HCEC 1CT (cell line): ENCODE data around the gene NUDT22.
"Not testable (repeated sequence)": the region's sequence is repeated elsewhere in the genome, so short reads cannot be mapped to it uniquely, and the experiment has no call there.

Experiments
- DNase-seq: peaks from one replicate; pipeline ENCODE4 v3.0.0-alpha.2; 2017

The NUDT22 gene

GRCh38 chr11:64245401-64245796, 19.3 kb downstream of the NUDT22 start:
- DNase-seq = no peak

GRCh38 chr11:64245797-64246620, 19.9 kb downstream of the NUDT22 start:
- peak; percentile 90 for DNase-seq

- not testable (repeated sequence) for DNase-seq
These were observed 20.5 kb downstream of the NUDT22 start for GRCh38 chr11:64246621-64246870.

- DNase-seq = peak; percentile 88
These were observed 21.0 kb downstream of the NUDT22 start, which contains the start of gene PPP1R14B for GRCh38 chr11:64246871-64247728. TSS of gene PPP1R14B (minus strand) at chr11:64246943. CDS start at chr11:64246673, 270 bp downstream.

- DNase-seq = no peak
These were observed 21.9 kb downstream of the NUDT22 start for GRCh38 chr11:64247729-64248531.

GRCh38 chr11:64248578-64248977, 22.5 kb downstream of the NUDT22 start:
- DNase-seq = no peak

- DNase-seq = no peak
These were observed 23.0 kb downstream of the NUDT22 start for GRCh38 chr11:64249038-64249437.

- DNase-seq = no peak
These were observed 23.7 kb downstream of the NUDT22 start for GRCh38 chr11:64249563-64250414.

GRCh38 chr11:64250415-64251015, 24.4 kb downstream of the NUDT22 start:
- DNase-seq = no peak

- peak; percentile 35 for DNase-seq
These were observed 25.1 kb downstream of the NUDT22 start, which contains the start of gene PLCB3 for GRCh38 chr11:64251016-64251752. TSS of gene PLCB3 (plus strand) at chr11:64251530. CDS start at chr11:64251650, 120 bp downstream.

- no peak for DNase-seq
These were observed 25.6 kb downstream of the NUDT22 start for GRCh38 chr11:64251753-64252002.

- DNase-seq = peak; percentile 59
These were observed 26.2 kb downstream of the NUDT22 start for GRCh38 chr11:64252003-64252872.

- no peak for DNase-seq
These were observed 27.0 kb downstream of the NUDT22 start for GRCh38 chr11:64253043-64253442.

GRCh38 chr11:64253481-64253880, 27.4 kb downstream of the NUDT22 start:
- no peak for DNase-seq

- DNase-seq = no peak
These were observed 28.3 kb downstream of the NUDT22 start for GRCh38 chr11:64254326-64254725.

- DNase-seq = no peak
These were observed 29.4 kb downstream of the NUDT22 start for GRCh38 chr11:64255135-64256128.

GRCh38 chr11:64256300-64256699, 30.2 kb downstream of the NUDT22 start:
- no peak for DNase-seq

GRCh38 chr11:64258356-64258755, 32.3 kb downstream of the NUDT22 start:
- DNase-seq = no peak
